Natural killer cell (primary cell): ENCODE data around the gene CD83. TPM values are rescaled to one million over a fixed set of nuclear protein-coding genes. Genes with fewer than 3 reads are reported as not detected.

Experiments used
- ATAC-seq, 3 donors: fragments of 150-1000 bp in 2 of 3; fragments of 200-7000 bp in 1 of 3; cut with Tn5 transposase; 1 replicate in 1 of 3; 2 replicates in 2 of 3; pipeline ENCODE4 v1.10.0; 2021; ENCODE audit warnings: mild to moderate bottlenecking in 2 of 3, moderate library complexity in 2 of 3
- DNase-seq, 2 donors: peaks; one replicate each; pipeline versions ENCODE4 v3.0.0 to v3.0.0-alpha.2; 2013 to 2021; ENCODE audit warnings: mixed read lengths in 1 of 2
- H3K27ac ChIP-seq: one replicate; pipeline ENCODE4 v1.5.1; 2013; ENCODE audit warnings: mild to moderate bottlenecking, low read length
- H3K27me3 ChIP-seq: one replicate; pipeline ENCODE4 v1.6.1; 2013; ENCODE audit warnings: low read length; ENCODE audit not compliant: control insufficient read depth, insufficient read depth
- H3K36me3 ChIP-seq: one replicate; pipeline ENCODE4 v1.6.1; 2013; ENCODE audit warnings: low read length; ENCODE audit not compliant: control insufficient read depth, insufficient read depth
- H3K4me1 ChIP-seq: one replicate; pipeline ENCODE4 v1.6.1; 2013; ENCODE audit warnings: low read length; ENCODE audit not compliant: control insufficient read depth, insufficient read depth
- H3K4me3 ChIP-seq: one replicate; pipeline ENCODE4 v1.5.1; 2013; ENCODE audit warnings: low read length
- H3K9me3 ChIP-seq: one replicate; pipeline ENCODE4 v1.6.1; 2013; ENCODE audit warnings: low read length; ENCODE audit not compliant: control insufficient read depth, insufficient read depth
- H3K27ac Mint-ChIP-seq, 2 donors: one replicate each; pipeline ENCODE4 v1.8.0; 2022; ENCODE audit warnings: mild to moderate bottlenecking in 2 of 2, mixed read lengths in 2 of 2, moderate library complexity in 1 of 2
- H3K27me3 Mint-ChIP-seq, 2 donors: one replicate each; pipeline ENCODE4 v1.8.0; 2022; ENCODE audit warnings: low read depth in 2 of 2, mixed read lengths in 2 of 2
- H3K36me3 Mint-ChIP-seq: one replicate; pipeline ENCODE4 v1.8.0; 2022; ENCODE audit warnings: mixed read lengths
- H3K4me1 Mint-ChIP-seq, 2 donors: one replicate each; pipeline ENCODE4 v1.8.0; 2022; ENCODE audit warnings: mixed read lengths in 2 of 2
- H3K4me3 Mint-ChIP-seq: one replicate; pipeline ENCODE4 v1.8.0; 2022; ENCODE audit warnings: mild to moderate bottlenecking, moderate library complexity, mixed read lengths
- H3K9me3 Mint-ChIP-seq, 2 donors: one replicate each; pipeline ENCODE4 v1.8.0; 2022; ENCODE audit warnings: mixed read lengths in 2 of 2
- CTCF ChIP-seq: fragments of 200-600 bp; IDR thresholded peaks from one replicate; pipeline ENCODE4 v1.8.0; 2022; ENCODE audit warnings: antibody characterized with exemption
- WGBS: methylation state at CpG from one replicate; pipeline ENCODE4 v1.1.7; 2013; ENCODE audit warnings: missing lambda C conversion rate; ENCODE audit not compliant: insufficient coverage; 5-methylcytosine and 5-hydroxymethylcytosine counted together
- intact Hi-C: fragments of 100-400 bp; cut with micrococcal nuclease; formaldehyde crosslinking; loops from one replicate; pipeline ENCODE4 v1.14.2; 2022
- total RNA-seq, 4 donors: library from RNA; stranded (reverse); fragments of 120-200 nt in 1 of 4; gene quantifications; one replicate each; pipeline versions ENCODE4 v1.2.3 to v1.2.4, GENCODE V29; 2013 to 2022

The CD83 gene
- total RNA-seq, 3 donors from 2014 or later (not counting 1 experiment from before 2014, with no cell fraction given): 54.8 to 110 (median 64.3) TPM

- Mint-ChIP-seq H3K27me3 (no peaks in the 10 kb centered on the region), H3K36me3 (no peaks in the 10 kb centered on the region), H3K4me3 (peak overlapping the region; percentile 26), H3K4me1 (peaks cover 5 to 7% of the 10 kb centered on the region in 2 donors), H3K27ac (peak overlapping the region; percentile 23 to 50), H3K9me3 (no peaks in the 10 kb centered on the region)
- Histone ChIP-seq H3K27me3 (no peaks in the 10 kb centered on the region), H3K4me3 (no peak overlapping the region), H3K27ac (no peak overlapping the region), H3K9me3 (no peaks in the 10 kb centered on the region), H3K4me1 (peaks cover 3% of the 10 kb centered on the region), H3K36me3 (no peaks in the 10 kb centered on the region)
- TF ChIP-seq CTCF: peak; percentile 97
- ATAC-seq (peak; percentile 79 to 95 (median 86)), DNase-seq (peak; percentile 64 to 86)
- WGBS: 21% methylated on average over 8 of the region's 8 CpGs
- intact Hi-C loops: loop anchor here (1.0 to 10.0 kb wide), 2 partner anchors 100 to 349 kb away; no protein-coding TSS in a partner anchor
Observed at GRCh38 chr6:14144678-14145113, 27.1 kb downstream of the CD83 start.

- H3K27ac ChIP-seq: no peak overlapping the region
- Mint-ChIP-seq H3K9me3 (no peaks in the 10 kb centered on the region), H3K36me3 (no peaks in the 10 kb centered on the region), H3K4me3 (no peak overlapping the region), H3K27ac (no peak overlapping the region), H3K4me1 (peaks cover 5 to 7% of the 10 kb centered on the region in 2 donors), H3K27me3 (no peaks in the 10 kb centered on the region)
- no peaks in the 10 kb centered on the region for H3K36me3 ChIP-seq
- no peak for TF ChIP-seq CTCF
- H3K9me3 ChIP-seq: no peaks in the 10 kb centered on the region
- H3K4me1 ChIP-seq: peaks cover 3% of the 10 kb centered on the region
- no peaks in the 10 kb centered on the region for H3K27me3 ChIP-seq
- no peak overlapping the region for H3K4me3 ChIP-seq
- no peak for DNase-seq
- no peak for ATAC-seq
- 94% methylated on average over 10 of the region's 10 CpGs for WGBS
- intact Hi-C loops: loop anchor here (10.0 kb wide), 1 partner anchor 102 kb away; no protein-coding TSS in a partner anchor
Observed at GRCh38 chr6:14146506-14147096, 29.0 kb downstream of the CD83 start.

GRCh38 chr6:14147891-14148290 is 30.3 kb downstream of the CD83 start:
- WGBS: 89% methylated on average over 7 of the region's 7 CpGs
- no peaks in the 10 kb centered on the region for H3K9me3 Mint-ChIP-seq
- TF ChIP-seq CTCF: no peak
- no peaks in the 10 kb centered on the region for H3K27me3 Mint-ChIP-seq
- ATAC-seq: no peak
- H3K27ac ChIP-seq: no peak overlapping the region
- intact Hi-C loops: loop anchor here (10.0 kb wide), 1 partner anchor 103 kb away; no protein-coding TSS in a partner anchor
- no peak for DNase-seq
- H3K36me3 ChIP-seq: no peaks in the 10 kb centered on the region
- no peaks in the 10 kb centered on the region for H3K9me3 ChIP-seq
- peaks cover 3% of the 10 kb centered on the region for H3K4me1 ChIP-seq
- no peaks in the 10 kb centered on the region for H3K27me3 ChIP-seq
- H3K4me3 ChIP-seq: no peak overlapping the region
- no peak overlapping the region for H3K4me3 Mint-ChIP-seq
- no peak overlapping the region for H3K27ac Mint-ChIP-seq
- H3K36me3 Mint-ChIP-seq: no peaks in the 10 kb centered on the region
- H3K4me1 Mint-ChIP-seq: peaks cover 5 to 7% of the 10 kb centered on the region in 2 donors

- Mint-ChIP-seq H3K27ac (no peak overlapping the region), H3K9me3 (no peaks in the 10 kb centered on the region), H3K4me3 (no peak overlapping the region), H3K27me3 (no peaks in the 10 kb centered on the region), H3K36me3 (no peaks in the 10 kb centered on the region), H3K4me1 (peaks cover 5 to 7% of the 10 kb centered on the region in 2 donors)
- Histone ChIP-seq H3K4me3 (no peak overlapping the region), H3K4me1 (peaks cover 3% of the 10 kb centered on the region), H3K27ac (no peak overlapping the region), H3K9me3 (no peaks in the 10 kb centered on the region), H3K36me3 (no peaks in the 10 kb centered on the region), H3K27me3 (no peaks in the 10 kb centered on the region)
- intact Hi-C loops: loop anchor here (10.0 kb wide), 1 partner anchor 104 kb away; no protein-coding TSS in a partner anchor
- DNase-seq: no peak
- no peak for ATAC-seq
- WGBS: 94% methylated on average over 5 of the region's 5 CpGs
- no peak for TF ChIP-seq CTCF
Observed at GRCh38 chr6:14148471-14148870, 30.9 kb downstream of the CD83 start.
